Activated CD8-positive, alpha-beta T cell treated with anti-CD3 and anti-CD28 coated beads, Interleukin-2, amount 10 ng/mL, durations not matched to agents 7 days and 5 days (primary cell): ENCODE data around the gene CDK4. TPM values are rescaled to one million over a fixed set of nuclear protein-coding genes. Genes with fewer than 3 reads are reported as not detected.
A peak's percentile ranks its signal among the peaks of the same experiment; 100 is the strongest.

Experiments
- ATAC-seq: fragments of 150-1000 bp; cut with Tn5 transposase; one replicate; pipeline ENCODE4 v1.10.0; 2021; ENCODE audit warnings: moderate library complexity
- CTCF ChIA-PET: fragments of 350-600 bp; sonication (Branson Sonifier 250); formaldehyde crosslinking; loops from one replicate; lab custom pipeline; 2021; ENCODE audit warnings: antibody characterized with exemption; lab: Charles Lee
- POLR2A ChIA-PET: fragments of 350-600 bp; sonication (Branson Sonifier 250); formaldehyde crosslinking; loops from one replicate; lab custom pipeline; 2021; ENCODE audit warnings: antibody characterized with exemption; lab: Charles Lee
- DNase-seq: peaks from one replicate; pipeline ENCODE4 v3.0.0-alpha.2; 2020
- H3K27ac Mint-ChIP-seq: one replicate; pipeline ENCODE4 v1.8.0; 2021; ENCODE audit warnings: mild to moderate bottlenecking, mixed read lengths
- H3K27me3 Mint-ChIP-seq: one replicate; pipeline ENCODE4 v1.8.0; 2021; ENCODE audit warnings: low read depth, mixed read lengths
- H3K36me3 Mint-ChIP-seq: one replicate; pipeline ENCODE4 v1.8.0; 2021; ENCODE audit warnings: low read depth, mixed read lengths
- H3K4me1 Mint-ChIP-seq: one replicate; pipeline ENCODE4 v1.8.0; 2021; ENCODE audit warnings: low read depth, mixed read lengths
- H3K4me3 Mint-ChIP-seq: one replicate; pipeline ENCODE4 v1.8.0; 2021; ENCODE audit warnings: mild to moderate bottlenecking, mixed read lengths
- H3K9me3 Mint-ChIP-seq: one replicate; pipeline ENCODE4 v1.8.0; 2022; ENCODE audit warnings: mixed read lengths; ENCODE audit not compliant: insufficient read depth
- total RNA-seq, 2 experiments: library from RNA; stranded (reverse); gene quantifications; one replicate each; pipeline ENCODE4 v1.2.3, GENCODE V29; 2021

CDK4 gene
- total RNA-seq, 2 experiments from 2014 or later = 132 to 146 TPM

DNA sequence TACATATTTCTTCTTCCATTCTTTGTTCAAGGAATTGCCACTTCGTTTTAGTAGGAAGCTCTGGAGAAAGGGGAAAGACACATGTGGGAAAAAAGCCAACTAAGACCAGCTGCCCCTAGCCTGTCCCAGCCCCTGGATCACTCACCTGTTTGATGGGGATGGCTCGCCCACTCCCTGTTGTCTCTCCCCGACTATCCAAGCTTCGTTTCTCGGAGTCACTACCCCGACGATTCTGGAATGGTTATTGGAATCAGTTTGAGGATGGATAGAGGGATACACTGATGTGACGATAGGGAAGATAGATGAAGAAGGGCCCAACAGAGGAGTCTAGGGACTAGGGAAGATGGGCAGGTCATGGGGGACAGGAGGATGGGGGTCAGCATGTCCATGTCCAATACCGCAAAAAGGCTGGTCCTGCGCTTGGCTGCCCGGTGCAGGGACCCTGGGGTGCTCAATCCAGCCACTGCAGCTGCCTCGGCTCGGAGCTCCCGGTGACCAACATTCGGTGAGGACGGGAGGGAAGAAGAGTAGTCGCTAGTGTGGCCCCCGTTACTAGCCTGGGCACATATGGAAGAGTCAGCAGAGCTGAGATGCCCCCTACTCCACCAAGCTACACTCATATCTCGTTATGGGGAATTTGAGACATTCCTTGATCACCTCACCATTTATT, 20.6 kb downstream of the CDK4 start:
- ATAC-seq (no peak), DNase-seq (no peak)
- POLR2A ChIA-PET = no interaction called here
- CTCF ChIA-PET = interaction anchor here (0.8 kb wide), 1 partner anchor 12 kb away, joined by 3 read pairs; no protein-coding TSS in a partner anchor
- Mint-ChIP-seq H3K36me3 (peaks cover 74% of the 10 kb centered on the region), H3K9me3 (no peaks in the 10 kb centered on the region), H3K27me3 (no peaks in the 10 kb centered on the region), H3K27ac (no peak overlapping the region), H3K4me3 (no peak overlapping the region), H3K4me1 (peaks cover 6% of the 10 kb centered on the region)

DNA sequence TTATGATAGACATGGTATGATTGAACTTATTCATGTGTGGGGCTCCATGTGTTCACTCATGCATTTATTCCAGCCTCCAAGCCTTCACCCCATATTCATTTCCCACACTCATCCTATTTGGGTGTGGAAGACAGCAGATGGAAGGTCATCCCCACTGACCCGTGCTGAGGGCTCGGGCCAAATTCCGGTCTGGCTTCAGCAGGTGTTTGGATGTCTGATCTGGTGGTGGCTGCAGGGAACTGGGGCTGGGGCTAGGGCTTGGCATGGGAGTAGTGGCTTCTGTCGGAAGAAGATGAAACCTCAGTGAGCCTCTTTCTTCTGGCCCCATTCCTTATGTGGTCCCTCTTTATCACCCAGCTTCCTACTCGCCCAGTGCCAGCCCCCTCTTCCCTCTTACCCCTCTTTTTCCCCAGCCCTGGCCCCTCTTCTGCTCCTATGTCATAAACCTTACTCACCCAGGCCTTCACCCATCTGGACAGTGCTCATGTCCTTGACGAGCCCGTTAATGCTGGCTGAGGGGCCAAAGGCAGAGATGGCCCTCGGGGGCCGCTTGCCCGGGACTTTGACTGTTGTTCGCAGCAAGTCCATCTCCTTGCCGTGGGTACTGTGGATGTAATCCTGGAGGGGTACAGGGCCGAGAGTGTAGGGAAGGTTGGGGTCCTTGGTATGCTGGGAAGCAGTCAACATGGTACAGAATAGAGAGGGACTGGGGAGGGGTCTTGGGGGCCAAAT, 21.6 kb downstream of the CDK4 start:
- no peak for ATAC-seq
- Mint-ChIP-seq H3K27ac (no peak overlapping the region), H3K36me3 (peaks cover 73% of the 10 kb centered on the region), H3K9me3 (no peaks in the 10 kb centered on the region), H3K4me1 (peaks cover 7% of the 10 kb centered on the region), H3K27me3 (no peaks in the 10 kb centered on the region), H3K4me3 (no peak overlapping the region)
- ChIA-PET CTCF (no interaction called here), POLR2A (interaction anchor here (1.1 kb wide), 1 partner anchor 11 kb away, joined by 4 read pairs; no protein-coding TSS in a partner anchor)
- DNase-seq = no peak

DNA sequence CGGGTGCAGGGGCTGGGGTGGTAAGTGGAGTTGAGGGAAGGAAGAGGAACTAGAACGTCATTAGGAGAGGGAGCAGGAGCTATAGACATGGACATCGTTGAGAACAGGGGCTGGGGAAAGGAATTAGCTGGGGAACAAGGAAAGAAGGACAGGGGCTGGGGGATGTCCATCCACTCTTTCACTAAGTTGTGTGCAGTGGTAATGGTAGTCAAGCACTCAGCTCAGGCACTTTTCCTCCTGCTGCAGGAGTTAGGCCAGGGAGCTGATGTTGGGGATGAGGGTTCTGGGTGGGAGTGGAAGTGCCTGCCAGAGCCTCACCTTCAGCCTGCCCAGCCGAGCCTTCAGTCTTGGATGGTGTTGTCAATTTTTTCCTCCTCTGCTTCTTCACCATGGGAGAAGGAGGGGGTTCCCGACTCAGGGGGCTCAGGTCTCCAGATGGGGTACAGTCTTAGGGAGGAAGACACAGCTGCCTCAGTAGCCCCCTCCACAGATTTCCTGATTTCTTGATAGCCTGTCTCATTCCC, 22.7 kb downstream of the CDK4 start:
- Mint-ChIP-seq H3K4me1 (peaks cover 12% of the 10 kb centered on the region), H3K9me3 (no peaks in the 10 kb centered on the region), H3K27ac (no peak overlapping the region), H3K4me3 (no peak overlapping the region), H3K27me3 (no peaks in the 10 kb centered on the region), H3K36me3 (peaks cover 72% of the 10 kb centered on the region)
- DNase-seq = no peak
- ChIA-PET POLR2A (interaction anchor here (1.1 kb wide), 1 partner anchor 12 kb away, joined by 4 read pairs; no protein-coding TSS in a partner anchor), CTCF (no interaction called here)
- ATAC-seq = no peak

DNA sequence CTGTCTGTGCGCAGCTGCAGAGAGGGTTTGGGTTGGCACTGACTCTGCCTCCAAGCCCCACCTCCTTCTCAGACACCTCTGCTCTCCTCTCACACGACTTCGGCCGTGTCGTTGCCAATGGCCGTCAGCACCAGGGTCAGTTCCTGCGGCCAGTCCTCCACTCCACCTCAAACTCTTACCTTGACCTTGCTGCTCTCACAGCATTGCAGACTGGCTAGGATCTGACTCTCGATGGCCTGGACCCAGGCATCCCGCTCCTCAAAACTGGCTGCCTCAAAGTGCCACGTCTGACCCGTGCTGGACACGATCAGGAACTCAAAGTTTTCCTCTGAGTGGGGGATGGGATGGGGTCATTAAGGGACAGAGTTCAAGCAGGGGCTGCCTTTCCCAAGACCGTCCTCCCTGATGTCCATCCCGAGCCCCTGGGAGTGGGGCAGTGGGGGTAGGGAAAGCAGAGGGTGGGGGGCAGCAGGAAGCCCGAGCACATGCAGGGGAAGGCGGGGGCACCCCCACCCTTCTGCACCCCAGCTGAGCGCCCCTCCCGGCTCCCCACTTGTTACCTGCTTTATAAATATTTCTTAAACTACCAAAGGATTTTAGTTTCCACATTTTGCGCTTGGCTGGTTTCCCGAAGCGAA, 24.2 kb downstream of the CDK4 start:
- CTCF ChIA-PET = no interaction called here
- Mint-ChIP-seq H3K4me1 (peaks cover 12% of the 10 kb centered on the region), H3K9me3 (no peaks in the 10 kb centered on the region), H3K4me3 (no peak overlapping the region), H3K27me3 (no peaks in the 10 kb centered on the region), H3K36me3 (peaks cover 67% of the 10 kb centered on the region), H3K27ac (peak overlapping the region; percentile 41)
- DNase-seq (no peak), ATAC-seq (no peak)
- POLR2A ChIA-PET = no interaction called here

DNA sequence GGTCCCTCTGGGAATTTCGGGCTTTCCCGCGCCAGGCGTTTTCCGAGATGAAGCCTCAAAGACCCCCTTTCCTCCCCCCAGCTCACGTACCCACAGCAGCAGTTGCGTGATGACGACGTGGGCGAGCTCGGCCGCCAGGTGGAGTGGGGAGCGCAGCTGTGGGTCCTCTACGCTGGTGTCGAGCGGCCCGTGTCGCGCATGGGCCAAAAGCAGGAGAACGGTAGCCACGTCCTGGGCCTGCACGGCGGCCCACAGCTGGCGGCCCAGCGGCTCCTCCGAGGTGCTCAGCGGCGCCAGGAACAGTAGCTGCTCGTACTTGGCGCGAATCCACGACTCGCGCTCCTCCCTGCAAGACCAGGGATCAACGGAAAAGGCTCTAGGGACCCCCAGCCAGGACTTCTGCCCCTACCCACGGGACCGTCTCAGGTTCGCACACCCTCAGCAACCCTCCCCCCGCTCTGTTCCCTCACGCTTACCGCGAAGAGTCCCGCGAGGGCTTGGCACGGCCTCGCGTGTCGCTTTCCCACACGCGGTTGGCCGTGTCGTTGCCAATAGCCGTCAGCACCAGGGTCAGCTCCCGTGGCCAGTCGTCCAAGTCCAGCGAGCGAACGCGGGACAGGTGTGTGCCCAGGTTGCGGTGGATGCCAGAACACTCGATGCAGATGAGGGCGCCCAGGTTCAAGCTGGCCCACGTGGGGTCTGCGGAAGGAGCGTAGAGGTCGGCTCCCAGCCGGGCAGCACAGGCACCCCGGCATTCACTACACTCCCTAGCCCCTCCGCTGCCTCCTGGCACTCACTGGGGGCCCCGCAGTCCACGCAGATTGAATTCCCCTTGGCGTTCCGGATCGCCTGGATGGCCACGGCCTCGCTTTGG, 25.0 kb downstream of the CDK4 start:
- H3K9me3 Mint-ChIP-seq = no peaks in the 10 kb centered on the region
- DNase-seq (no peak), ATAC-seq (no peak)
- H3K27me3 Mint-ChIP-seq = no peaks in the 10 kb centered on the region
- H3K4me1 Mint-ChIP-seq = peaks cover 12% of the 10 kb centered on the region
- ChIA-PET POLR2A (no interaction called here), CTCF (interaction anchor here (2.0 kb wide), 1 partner anchor 15 kb away, joined by 10 read pairs; no protein-coding TSS in a partner anchor)
- no peak overlapping the region for H3K27ac Mint-ChIP-seq
- H3K36me3 Mint-ChIP-seq = peaks cover 63% of the 10 kb centered on the region
- H3K4me3 Mint-ChIP-seq = no peak overlapping the region

DNA sequence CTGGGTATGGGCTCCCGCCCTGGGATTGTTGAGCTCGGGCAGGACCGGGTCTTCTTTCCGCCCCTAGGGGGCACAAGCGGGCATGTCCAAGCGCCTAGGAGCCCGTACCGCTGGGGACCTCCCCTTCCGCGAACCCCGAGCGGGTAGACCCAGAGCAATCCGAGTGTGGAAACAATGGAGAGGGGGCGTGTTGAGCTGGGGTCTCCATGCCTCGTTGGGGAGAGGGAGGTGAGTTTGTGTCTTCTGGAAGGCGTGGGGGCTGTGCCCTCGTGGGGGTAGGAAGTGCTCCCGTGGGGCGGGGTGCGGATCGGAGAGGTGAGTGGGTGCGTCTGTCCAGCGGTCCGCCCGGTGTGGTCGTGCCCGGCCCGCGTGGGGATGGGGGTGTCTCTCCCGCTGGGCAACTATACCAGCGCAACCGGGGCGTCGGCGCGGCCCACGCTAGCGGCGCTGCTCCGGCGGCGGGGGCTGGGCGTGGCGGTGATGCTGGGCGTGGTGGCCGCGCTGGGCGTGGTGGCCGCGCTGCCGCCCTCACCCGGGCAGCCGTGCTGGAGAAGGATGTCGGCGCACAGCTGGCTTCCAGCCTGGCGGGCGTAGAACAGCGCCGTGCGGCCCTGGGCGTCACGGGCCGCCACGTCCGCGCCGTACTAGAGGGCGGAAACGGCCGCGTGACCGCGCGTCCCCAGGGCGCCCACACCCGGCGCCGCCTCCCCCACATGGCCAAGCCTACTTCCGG, 25.8 kb downstream of the CDK4 start:
- Mint-ChIP-seq H3K27ac (peak overlapping the region; percentile 61), H3K4me1 (peaks cover 12% of the 10 kb centered on the region), H3K9me3 (no peaks in the 10 kb centered on the region), H3K36me3 (peaks cover 63% of the 10 kb centered on the region), H3K4me3 (peak overlapping the region; percentile 28), H3K27me3 (no peaks in the 10 kb centered on the region)
- DNase-seq (peak; percentile 44), ATAC-seq (no peak)
- ChIA-PET CTCF (interaction anchor here (0.7 to 2.0 kb wide), 3 partner anchors 9 to 19 kb away, joined by 3 to 10 read pairs (median 4); partner anchors contain the start of gene TSPAN31), POLR2A (no interaction called here)

DNA sequence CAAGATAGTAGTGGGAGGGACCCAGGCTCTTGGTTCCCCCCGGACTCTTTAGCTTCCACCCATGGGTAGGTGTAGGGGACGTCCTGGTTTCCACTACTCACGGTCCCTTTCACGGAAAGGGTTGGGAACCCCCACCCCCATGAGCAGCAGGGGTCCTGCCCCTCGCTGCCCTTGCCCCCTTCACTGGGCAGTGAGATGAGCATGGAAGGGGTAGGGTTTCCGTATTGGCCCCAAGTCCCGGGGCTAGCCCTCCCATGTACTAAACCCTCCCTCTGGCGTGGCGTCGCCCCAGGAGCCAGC, 26.3 kb downstream of the CDK4 start:
- H3K4me3 Mint-ChIP-seq = no peak overlapping the region
- POLR2A ChIA-PET = no interaction called here
- no peaks in the 10 kb centered on the region for H3K27me3 Mint-ChIP-seq
- CTCF ChIA-PET = interaction anchor here (0.7 to 2.0 kb wide), 3 partner anchors 8 to 19 kb away, joined by 3 to 10 read pairs (median 4); partner anchors contain the start of gene TSPAN31
- no peak for DNase-seq
- peaks cover 12% of the 10 kb centered on the region for H3K4me1 Mint-ChIP-seq
- ATAC-seq = no peak
- no peaks in the 10 kb centered on the region for H3K9me3 Mint-ChIP-seq
- H3K36me3 Mint-ChIP-seq = peaks cover 64% of the 10 kb centered on the region
- H3K27ac Mint-ChIP-seq = no peak overlapping the region

DNA sequence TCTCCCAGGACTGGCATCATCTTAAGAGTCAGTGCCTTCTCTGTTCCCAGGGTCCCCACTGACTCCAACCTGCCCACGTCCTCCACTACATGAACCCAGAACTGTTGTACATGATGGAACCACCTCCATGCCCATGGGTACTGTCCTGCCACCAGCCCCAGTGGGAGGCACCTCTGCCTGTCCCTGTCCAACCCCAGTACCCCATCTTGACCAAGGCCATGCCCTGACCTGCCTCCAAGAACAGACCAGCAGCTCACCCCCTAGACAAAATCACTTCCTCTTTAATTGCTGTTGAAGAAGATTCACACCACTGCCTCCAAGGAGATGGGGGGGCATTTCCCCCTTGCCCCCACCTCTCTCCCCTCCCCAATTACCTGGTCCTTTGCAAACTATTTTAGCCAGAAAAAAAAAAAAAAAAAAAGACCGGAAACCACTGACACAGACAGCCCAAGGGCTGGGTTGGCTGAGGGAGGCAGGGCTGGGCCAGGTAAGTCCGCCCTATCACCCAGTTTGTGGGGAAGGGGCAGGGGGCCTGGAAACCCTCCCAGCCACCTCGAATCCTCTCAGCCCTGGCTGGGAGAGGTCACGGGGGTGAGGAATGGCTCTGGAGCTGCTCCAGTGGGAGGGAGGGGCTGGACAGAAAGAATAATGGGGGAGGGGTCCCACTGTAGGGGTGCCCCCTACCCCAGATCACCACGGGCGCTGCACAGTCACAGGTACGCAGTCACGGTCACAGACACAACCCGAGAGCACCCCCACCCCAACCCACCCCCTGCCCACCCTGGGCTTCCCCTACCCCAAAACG, 27.0 kb downstream of the CDK4 start:
- ATAC-seq = no peak
- no peaks in the 10 kb centered on the region for H3K9me3 Mint-ChIP-seq
- H3K4me3 Mint-ChIP-seq = no peak overlapping the region
- no peak for DNase-seq
- H3K4me1 Mint-ChIP-seq = peaks cover 12% of the 10 kb centered on the region
- peak overlapping the region; percentile 56 for H3K27ac Mint-ChIP-seq
- no peaks in the 10 kb centered on the region for H3K27me3 Mint-ChIP-seq
- peaks cover 63% of the 10 kb centered on the region for H3K36me3 Mint-ChIP-seq
- ChIA-PET CTCF (interaction anchor here (0.7 to 2.0 kb wide), 3 partner anchors 17 to 99 kb away, joined by 3 to 10 read pairs (median 4); partner anchors contain the start of gene TSPAN31), POLR2A (interaction anchor here (0.9 kb wide), 1 partner anchor 16 kb away, joined by 5 read pairs; no protein-coding TSS in a partner anchor)

DNA sequence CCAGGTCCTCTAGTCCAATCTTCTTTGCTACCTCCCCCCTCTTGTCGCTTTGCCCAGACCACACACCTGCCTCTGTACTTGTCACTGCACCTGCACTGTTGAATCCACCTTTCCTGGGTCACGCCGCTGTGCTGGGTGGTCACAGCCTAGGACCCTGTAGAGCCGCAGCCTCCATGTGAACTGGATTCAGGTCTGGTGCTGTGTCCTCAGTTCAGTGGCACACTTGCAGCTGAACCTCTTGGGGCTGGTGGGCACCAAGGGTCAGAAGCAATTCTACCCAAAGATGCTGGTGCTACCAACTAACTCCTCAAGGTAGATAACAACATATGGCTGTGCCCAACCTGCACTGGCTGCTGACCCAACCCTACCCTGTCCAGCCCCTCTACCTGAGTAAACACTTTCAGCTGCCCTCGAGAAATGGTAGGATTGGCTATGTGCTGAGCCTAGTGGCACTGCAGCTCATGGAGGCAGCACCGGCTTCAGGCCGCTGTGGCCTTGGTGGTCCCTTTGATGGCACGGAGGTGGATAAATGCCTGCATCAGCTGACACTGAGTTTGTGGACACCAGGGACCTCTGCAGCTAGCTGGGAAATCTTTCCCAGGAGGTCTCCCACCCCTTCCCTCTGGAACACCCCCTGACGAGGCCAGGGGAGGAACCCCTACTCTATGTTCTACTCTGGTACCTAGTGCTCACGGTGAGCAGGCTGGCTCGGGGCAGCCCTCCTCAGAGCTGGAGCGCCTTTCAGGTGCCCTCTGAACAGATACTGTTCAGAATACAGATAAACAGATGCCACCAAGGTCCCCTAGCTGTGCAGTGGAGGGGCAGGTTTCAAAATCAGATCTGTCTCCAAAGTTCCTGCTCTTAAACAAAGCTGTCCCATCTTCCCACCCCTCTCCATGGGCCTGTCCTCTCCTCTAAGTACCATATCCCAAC, 27.8 kb downstream of the CDK4 start:
- Mint-ChIP-seq H3K36me3 (peaks cover 63% of the 10 kb centered on the region), H3K9me3 (no peaks in the 10 kb centered on the region), H3K27ac (peak overlapping the region; percentile 57), H3K4me1 (peaks cover 12% of the 10 kb centered on the region), H3K4me3 (no peak overlapping the region), H3K27me3 (no peaks in the 10 kb centered on the region)
- CTCF ChIA-PET = interaction anchor here (0.7 kb wide), 1 partner anchor 100 kb away, joined by 4 read pairs; no protein-coding TSS in a partner anchor
- ATAC-seq (no peak), DNase-seq (no peak)
- POLR2A ChIA-PET = interaction anchor here (0.6 to 0.9 kb wide), 2 partner anchors 17 to 88 kb away, joined by 3 to 5 read pairs; no protein-coding TSS in a partner anchor
